HG03135 (cell line): ENCODE measurements around the gene MTCH2.
"Not testable (repeated sequence)": the region's sequence is repeated elsewhere in the genome, so short reads cannot be mapped to it uniquely, and the experiment has no call there.

Experiments
- ATAC-seq: cut with Tn5 transposase; IDR thresholded peaks from one replicate; pipeline ENCODE4 v1.9.1; 2021; ENCODE audit warnings: mild to moderate bottlenecking, moderate library complexity; ENCODE audit not compliant: unreplicated experiment

The MTCH2 gene

GRCh38 chr11:47642099-47642855, at the start of gene MTCH2:
MTCH2 (minus strand) TSS chr11:47642559; CDS start chr11:47642465, 94 bp downstream.
- peak; percentile 86 for ATAC-seq

GRCh38 chr11:47691979-47692378, 49.6 kb upstream of the MTCH2 start:
- no peak for ATAC-seq

GRCh38 chr11:47689480-47689879, 47.1 kb upstream of the MTCH2 start:
- ATAC-seq: no peak

GRCh38 chr11:47688991-47689390, 46.6 kb upstream of the MTCH2 start:
- ATAC-seq: no peak

GRCh38 chr11:47688111-47688510, 45.8 kb upstream of the MTCH2 start:
- ATAC-seq: no peak

GRCh38 chr11:47686704-47687103, 44.3 kb upstream of the MTCH2 start:
- not testable (repeated sequence) for ATAC-seq

GRCh38 chr11:47686151-47686550, 43.8 kb upstream of the MTCH2 start:
- ATAC-seq: no peak

- no peak for ATAC-seq
Observed at GRCh38 chr11:47675851-47676250, 33.5 kb upstream of the MTCH2 start.

GRCh38 chr11:47672283-47672730, 29.9 kb upstream of the MTCH2 start:
- ATAC-seq: no peak

- no peak for ATAC-seq
Observed at GRCh38 chr11:47669856-47670255, 27.5 kb upstream of the MTCH2 start.

GRCh38 chr11:47668665-47669064, 26.3 kb upstream of the MTCH2 start:
- no peak for ATAC-seq

- ATAC-seq: no peak
Observed at GRCh38 chr11:47667555-47667954, 25.2 kb upstream of the MTCH2 start.

GRCh38 chr11:47667135-47667534, 24.8 kb upstream of the MTCH2 start:
- ATAC-seq: no peak

GRCh38 chr11:47664936-47665335, 22.6 kb upstream of the MTCH2 start:
- ATAC-seq: not testable (repeated sequence)

GRCh38 chr11:47661245-47661644, 18.9 kb upstream of the MTCH2 start:
- no peak for ATAC-seq

GRCh38 chr11:47659276-47659675, 16.9 kb upstream of the MTCH2 start:
- no peak for ATAC-seq

- ATAC-seq: no peak
Observed at GRCh38 chr11:47656260-47656885, 14.0 kb upstream of the MTCH2 start.

GRCh38 chr11:47651818-47652469, 9.6 kb upstream of the MTCH2 start:
- no peak for ATAC-seq

- ATAC-seq: no peak
Observed at GRCh38 chr11:47649276-47649675, 6.9 kb upstream of the MTCH2 start.

GRCh38 chr11:47646019-47646418, 3.7 kb upstream of the MTCH2 start:
- ATAC-seq: no peak

GRCh38 chr11:47645500-47645899, 3.1 kb upstream of the MTCH2 start:
- no peak for ATAC-seq

- ATAC-seq: no peak
Observed at GRCh38 chr11:47641600-47642098, 710 bp downstream of the MTCH2 start.
